ENCODE data around the gene FGF23.

FGF23 gene

GRCh38 chr12:4324366-4324765 lies 55.1 kb downstream of the FGF23 start:
- no peak overlapping the region for H3K4ac ChIP-seq (ENCODE audit: low read depth in 1 of 2, low read length in 2 of 2)
- no peaks in the 10 kb centered on the region for H3K27me3 ChIP-seq (ENCODE audit: control insufficient read depth in 1 of 2, insufficient read depth in 1 of 2, low read length in 2 of 2)
- no peak overlapping the region for H2BK120ac ChIP-seq (ENCODE audit: low read depth, low read length)
- H3K4me2 ChIP-seq (ENCODE audit: low read length, poor library complexity, severe bottlenecking): no peak overlapping the region
- no peaks in the 10 kb centered on the region for H3K9me3 ChIP-seq (ENCODE audit: control insufficient read depth, low read length)
- DNase-seq: no peak
- H2BK5ac ChIP-seq (ENCODE audit: low read depth, low read length, poor library complexity, severe bottlenecking): no peak overlapping the region
- no peak overlapping the region for H3K4me3 ChIP-seq (ENCODE audit: insufficient read depth in 1 of 2, low read depth in 1 of 2, low read length in 2 of 2)
- H3K23ac ChIP-seq (ENCODE audit: low read length in 2 of 2): no peak overlapping the region
- WGBS: 98% methylated on average over 27 of the region's 28 CpGs
- H4K8ac ChIP-seq (ENCODE audit: low read length): no peak overlapping the region
- no peak overlapping the region for H2BK15ac ChIP-seq (ENCODE audit: low read depth, poor library complexity, severe bottlenecking)
- no peak overlapping the region for H2AFZ ChIP-seq (ENCODE audit: low read depth, low read length)
- no peak overlapping the region for H3K9ac ChIP-seq (ENCODE audit: low read length)
- H3K36me3 ChIP-seq (ENCODE audit: control insufficient read depth in 1 of 2, insufficient read depth in 2 of 2, low read depth in 1 of 2, low read length in 2 of 2): peaks cover 8 to 18% of the 10 kb centered on the region in 2 experiments
- H3K27ac ChIP-seq (ENCODE audit: low read length, poor library complexity, severe bottlenecking): no peak overlapping the region
- H2AK5ac ChIP-seq (ENCODE audit: low read length, severe bottlenecking): no peak overlapping the region
- H3K4me1 ChIP-seq (ENCODE audit: control insufficient read depth, insufficient read depth, low read depth, low read length): peaks cover 7% of the 10 kb centered on the region
- no peak overlapping the region for H2BK12ac ChIP-seq (ENCODE audit: low read length in 2 of 2)
- H3K14ac ChIP-seq (ENCODE audit: low read length in 2 of 2): no peak overlapping the region
- H3K79me1 ChIP-seq (replicated peaks; ENCODE audit: low read length, poor library complexity, severe bottlenecking): no peaks in the 10 kb centered on the region
- H3K18ac ChIP-seq (ENCODE audit: low read depth in 1 of 2, low read length in 2 of 2): no peak overlapping the region
- H4K91ac ChIP-seq (ENCODE audit: low read length): no peak overlapping the region

- H3K27ac ChIP-seq (ENCODE audit: low read length, poor library complexity, severe bottlenecking): no peak overlapping the region
- WGBS: 88% methylated on average over 2 of the region's 4 CpGs
- no peak overlapping the region for H4K91ac ChIP-seq (ENCODE audit: low read length)
Observed at GRCh38 chr12:4323396-4323795, 56.1 kb downstream of the FGF23 start.

GRCh38 chr12:4322726-4323125 lies 56.8 kb downstream of the FGF23 start:
- no peak overlapping the region for H4K91ac ChIP-seq (ENCODE audit: low read length)
- no peak overlapping the region for H4K8ac ChIP-seq (ENCODE audit: low read length)
- no peaks in the 10 kb centered on the region for H3K79me1 ChIP-seq (replicated peaks; ENCODE audit: low read length, poor library complexity, severe bottlenecking)
- H2BK12ac ChIP-seq (ENCODE audit: low read length in 2 of 2): no peak overlapping the region
- peak overlapping the region in 1 of 2 experiments; percentile 100 for H3K4me3 ChIP-seq (ENCODE audit: insufficient read depth in 1 of 2, low read depth in 1 of 2, low read length in 2 of 2)
- no peak for DNase-seq
- H3K4me2 ChIP-seq (ENCODE audit: low read length, poor library complexity, severe bottlenecking): no peak overlapping the region
- H3K27me3 ChIP-seq (ENCODE audit: control insufficient read depth in 1 of 2, insufficient read depth in 1 of 2, low read length in 2 of 2): no peaks in the 10 kb centered on the region
- no peak overlapping the region for H2AK5ac ChIP-seq (ENCODE audit: low read length, severe bottlenecking)
- no peak overlapping the region for H2BK15ac ChIP-seq (ENCODE audit: low read depth, poor library complexity, severe bottlenecking)
- H2BK5ac ChIP-seq (ENCODE audit: low read depth, low read length, poor library complexity, severe bottlenecking): no peak overlapping the region
- H2AFZ ChIP-seq (ENCODE audit: low read depth, low read length): no peak overlapping the region
- no peaks in the 10 kb centered on the region for H3K9me3 ChIP-seq (ENCODE audit: control insufficient read depth, low read length)
- peaks cover 5 to 12% of the 10 kb centered on the region in 2 experiments for H3K36me3 ChIP-seq (ENCODE audit: control insufficient read depth in 1 of 2, insufficient read depth in 2 of 2, low read depth in 1 of 2, low read length in 2 of 2)
- H3K27ac ChIP-seq (ENCODE audit: low read length, poor library complexity, severe bottlenecking): no peak overlapping the region
- no peak overlapping the region for H3K23ac ChIP-seq (ENCODE audit: low read length in 2 of 2)
- H3K18ac ChIP-seq (ENCODE audit: low read depth in 1 of 2, low read length in 2 of 2): no peak overlapping the region
- peak overlapping the region; percentile 99 for H3K9ac ChIP-seq (ENCODE audit: low read length)
- no peak overlapping the region for H3K14ac ChIP-seq (ENCODE audit: low read length in 2 of 2)
- H2BK120ac ChIP-seq (ENCODE audit: low read depth, low read length): no peak overlapping the region
- no peak overlapping the region for H3K4ac ChIP-seq (ENCODE audit: low read depth in 1 of 2, low read length in 2 of 2)
- 76% methylated on average over 3 of the region's 5 CpGs for WGBS
- H3K4me1 ChIP-seq (ENCODE audit: control insufficient read depth, insufficient read depth, low read depth, low read length): peaks cover 7% of the 10 kb centered on the region

More at GRCh38 chr12:4323396-4323795, 56.1 kb downstream of the FGF23 start:
- Histone ChIP-seq H2AFZ (ENCODE audit: low read depth, low read length) (no peak overlapping the region), H2BK120ac (ENCODE audit: low read depth, low read length) (no peak overlapping the region), H3K9me3 (ENCODE audit: control insufficient read depth, low read length) (no peaks in the 10 kb centered on the region), H2BK15ac (ENCODE audit: low read depth, poor library complexity, severe bottlenecking) (no peak overlapping the region), H3K79me1 (replicated peaks; ENCODE audit: low read length, poor library complexity, severe bottlenecking) (no peaks in the 10 kb centered on the region), H3K14ac (ENCODE audit: low read length in 2 of 2) (no peak overlapping the region), H3K23ac (ENCODE audit: low read length in 2 of 2) (no peak overlapping the region), H3K9ac (ENCODE audit: low read length) (peak overlapping the region; percentile 10), H2BK5ac (ENCODE audit: low read depth, low read length, poor library complexity, severe bottlenecking) (no peak overlapping the region), H3K18ac (ENCODE audit: low read depth in 1 of 2, low read length in 2 of 2) (no peak overlapping the region), H3K4me1 (ENCODE audit: control insufficient read depth, insufficient read depth, low read depth, low read length) (peaks cover 7% of the 10 kb centered on the region), H3K27me3 (ENCODE audit: control insufficient read depth in 1 of 2, insufficient read depth in 1 of 2, low read length in 2 of 2) (no peaks in the 10 kb centered on the region), H3K4me2 (ENCODE audit: low read length, poor library complexity, severe bottlenecking) (no peak overlapping the region), H3K4ac (ENCODE audit: low read depth in 1 of 2, low read length in 2 of 2) (no peak overlapping the region), H2AK5ac (ENCODE audit: low read length, severe bottlenecking) (no peak overlapping the region), H2BK12ac (ENCODE audit: low read length in 2 of 2) (no peak overlapping the region), H3K4me3 (ENCODE audit: insufficient read depth in 1 of 2, low read depth in 1 of 2, low read length in 2 of 2) (no peak overlapping the region), H4K8ac (ENCODE audit: low read length) (no peak overlapping the region), H3K36me3 (ENCODE audit: control insufficient read depth in 1 of 2, insufficient read depth in 2 of 2, low read depth in 1 of 2, low read length in 2 of 2) (peaks cover 8 to 12% of the 10 kb centered on the region in 2 experiments)
- no peak for DNase-seq

- Histone ChIP-seq H2BK120ac (ENCODE audit: low read depth, low read length) (peak within 1 kb of the TSS; percentile 82), H4K8ac (ENCODE audit: low read length) (peak within 1 kb of the TSS; percentile 94), H2BK15ac (ENCODE audit: low read depth, poor library complexity, severe bottlenecking) (peak within 1 kb of the TSS; percentile 99), H3K23ac (ENCODE audit: low read length in 2 of 2) (no peak within 1 kb of the TSS), H3K9ac (ENCODE audit: low read length) (peak within 1 kb of the TSS; percentile 99), H3K79me1 (replicated peaks; ENCODE audit: low read length, poor library complexity, severe bottlenecking) (no peaks in the 10 kb centered on the region), H3K14ac (ENCODE audit: low read length in 2 of 2) (peak within 1 kb of the TSS in 1 of 2 experiments; percentile 90), H3K36me3 (ENCODE audit: control insufficient read depth in 1 of 2, insufficient read depth in 2 of 2, low read depth in 1 of 2, low read length in 2 of 2) (peaks cover 5 to 12% of the 10 kb centered on the region in 2 experiments), H3K4me3 (ENCODE audit: insufficient read depth in 1 of 2, low read depth in 1 of 2, low read length in 2 of 2) (peak within 1 kb of the TSS; percentile 90 to 100), H3K9me3 (ENCODE audit: control insufficient read depth, low read length) (no peaks in the 10 kb centered on the region), H2BK5ac (ENCODE audit: low read depth, low read length, poor library complexity, severe bottlenecking) (peak within 1 kb of the TSS; percentile 95), H3K27me3 (ENCODE audit: control insufficient read depth in 1 of 2, insufficient read depth in 1 of 2, low read length in 2 of 2) (no peaks in the 10 kb centered on the region), H4K91ac (ENCODE audit: low read length) (peak within 1 kb of the TSS; percentile 56), H2AK5ac (ENCODE audit: low read length, severe bottlenecking) (peak within 1 kb of the TSS; percentile 38), H3K4ac (ENCODE audit: low read depth in 1 of 2, low read length in 2 of 2) (peak within 1 kb of the TSS; percentile 82 to 92), H2AFZ (ENCODE audit: low read depth, low read length) (peak within 1 kb of the TSS; percentile 93), H3K27ac (ENCODE audit: low read length, poor library complexity, severe bottlenecking) (peak within 1 kb of the TSS; percentile 95), H3K4me2 (ENCODE audit: low read length, poor library complexity, severe bottlenecking) (peak within 1 kb of the TSS; percentile 90), H3K4me1 (ENCODE audit: control insufficient read depth, insufficient read depth, low read depth, low read length) (peaks cover 7% of the 10 kb centered on the region), H3K18ac (ENCODE audit: low read depth in 1 of 2, low read length in 2 of 2) (peak within 1 kb of the TSS; percentile 89 to 96), H2BK12ac (ENCODE audit: low read length in 2 of 2) (peak within 1 kb of the TSS in 1 of 2 experiments; percentile 54)
- peak; percentile 95 for DNase-seq
- WGBS: under 1% methylated on average over 57 of the region's 76 CpGs
Observed at GRCh38 chr12:4320853-4321701, 58.4 kb downstream of the FGF23 start, which contains the start of gene TIGAR. Gene TIGAR, plus strand, starts transcription at chr12:4321213. Its CDS starts 59 bp downstream, at chr12:4321272.
